ENCODE measurements around the gene NPTX1.

NPTX1 gene

DNA sequence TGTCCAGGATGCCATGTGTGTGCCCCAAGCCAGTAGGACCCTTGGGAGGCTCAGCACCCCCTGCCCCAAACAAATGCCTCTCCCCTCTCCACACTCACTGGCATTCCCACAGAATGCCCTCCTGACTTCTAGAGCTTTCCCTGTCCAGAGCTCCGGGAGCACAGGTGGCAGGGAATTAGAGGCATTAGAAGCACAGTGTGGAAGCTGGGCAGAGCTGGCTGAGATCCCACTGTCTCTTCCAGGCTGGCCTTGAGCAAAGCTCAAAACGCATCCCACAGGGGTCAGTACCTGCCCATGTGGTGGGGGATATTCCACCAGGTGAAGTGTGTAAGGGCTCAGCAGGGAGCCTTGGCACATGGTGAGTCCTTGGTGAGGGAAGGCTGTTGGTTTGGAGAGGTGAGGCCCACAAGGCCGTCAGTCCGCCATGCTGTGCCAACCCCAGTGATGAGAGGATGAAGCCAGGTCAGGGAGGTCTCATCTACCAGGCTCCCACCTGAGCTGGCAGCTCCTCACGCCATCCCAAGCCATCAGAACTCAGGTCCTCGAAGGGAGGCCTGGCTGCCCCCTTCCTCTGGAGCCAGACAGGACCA lies 43.4 kb downstream of the NPTX1 start:
- no peak overlapping the region for H3K4me3 ChIP-seq (ENCODE audit: low read depth, low read length)
- DNase-seq (ENCODE audit: low read depth) = no peak

DNA sequence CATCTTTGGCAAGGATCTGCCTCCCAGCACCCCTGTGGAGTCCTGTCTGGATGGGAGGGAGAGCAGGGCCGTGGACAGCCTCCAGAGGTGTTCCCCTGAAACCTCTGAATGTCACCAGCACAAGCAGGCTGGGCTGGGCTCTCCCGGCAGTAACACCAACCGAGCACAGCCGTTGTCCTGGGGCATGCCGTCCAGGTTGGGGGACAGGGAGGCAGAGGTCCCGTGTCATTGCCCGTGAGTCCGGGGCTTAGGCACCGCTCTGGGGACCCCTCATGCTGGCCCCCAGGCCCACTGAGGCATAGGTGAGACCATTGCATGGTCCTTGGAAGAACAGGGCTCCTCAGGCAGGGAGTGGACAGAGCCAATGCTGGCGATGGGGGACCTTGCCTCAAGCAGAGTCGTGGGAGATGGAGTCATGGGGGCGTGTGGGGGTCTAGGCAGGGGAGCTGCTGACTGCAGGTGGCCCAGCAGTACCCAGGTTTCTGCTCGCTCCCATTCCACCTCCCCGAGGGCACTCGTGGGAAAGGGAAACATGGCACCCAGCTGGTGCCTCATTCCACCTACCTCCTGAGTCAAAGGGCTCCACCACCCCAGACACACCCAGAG lies 44.0 kb downstream of the NPTX1 start:
- no peak overlapping the region for H3K4me3 ChIP-seq (ENCODE audit: low read depth, low read length)
- no peak for DNase-seq (ENCODE audit: low read depth)

- no peak overlapping the region for H3K4me3 ChIP-seq (ENCODE audit: low read depth, low read length)
Measured at GRCh38 chr17:80431246-80432195, 44.9 kb downstream of the NPTX1 start.

GRCh38 chr17:80430446-80431245 lies 45.8 kb downstream of the NPTX1 start:
- H3K4me3 ChIP-seq (ENCODE audit: low read depth, low read length) = no peak overlapping the region
- DNase-seq (ENCODE audit: low read depth) = no peak

More at GRCh38 chr17:80431246-80432195, 44.9 kb downstream of the NPTX1 start:
- DNase-seq (ENCODE audit: low read depth) = no peak

DNA sequence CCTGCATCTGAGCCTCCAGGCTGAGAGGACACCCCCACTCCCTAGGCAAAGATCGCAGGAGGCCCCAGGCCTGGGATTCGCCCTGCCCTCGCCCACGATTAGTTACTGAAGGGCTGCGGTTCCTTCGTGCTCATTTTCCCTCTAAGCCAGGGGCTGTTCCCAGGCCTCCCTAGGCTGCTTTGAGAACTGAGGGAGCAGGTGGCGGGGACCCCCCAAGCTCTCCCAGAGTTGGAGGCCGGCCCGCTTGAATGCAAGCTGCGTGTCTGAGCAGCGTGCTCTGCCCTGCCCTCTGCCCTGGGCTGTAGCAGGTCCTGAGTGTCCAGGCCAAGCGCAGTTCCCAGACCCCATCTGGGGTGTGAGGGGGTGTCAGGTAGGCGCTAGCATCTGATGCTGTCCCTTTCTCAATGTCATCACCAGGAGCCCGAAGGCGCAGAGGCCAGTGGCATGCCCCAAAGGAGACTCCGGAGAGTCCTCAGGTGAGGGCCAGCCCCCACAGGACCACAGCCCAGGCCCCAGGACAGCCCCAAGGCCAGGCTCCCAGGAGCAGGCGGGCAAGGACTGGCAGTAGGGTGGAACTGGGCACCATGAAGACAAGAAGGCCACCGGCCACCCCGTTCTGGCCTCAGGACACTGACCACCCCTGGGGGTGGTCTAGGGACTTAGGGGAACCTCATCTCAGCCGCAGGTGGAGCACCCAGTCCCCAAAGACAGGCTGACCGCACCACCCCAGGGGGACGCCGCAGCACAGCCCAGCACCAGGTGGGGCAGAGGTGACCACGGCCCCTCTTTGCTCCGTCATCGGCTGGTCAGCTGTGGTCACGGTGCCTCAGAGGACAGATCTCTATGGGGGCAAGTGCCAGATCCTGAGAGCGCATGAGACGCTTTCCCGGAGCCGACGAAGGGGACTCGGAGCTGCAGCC lies 46.8 kb downstream of the NPTX1 start:
- no peak for DNase-seq (ENCODE audit: low read depth)
- H3K4me3 ChIP-seq (ENCODE audit: low read depth, low read length) = no peak overlapping the region

GRCh38 chr17:80428796-80429195 lies 47.6 kb downstream of the NPTX1 start:
- no peak overlapping the region for H3K4me3 ChIP-seq (ENCODE audit: low read depth, low read length)
- no peak for DNase-seq (ENCODE audit: low read depth)

DNA sequence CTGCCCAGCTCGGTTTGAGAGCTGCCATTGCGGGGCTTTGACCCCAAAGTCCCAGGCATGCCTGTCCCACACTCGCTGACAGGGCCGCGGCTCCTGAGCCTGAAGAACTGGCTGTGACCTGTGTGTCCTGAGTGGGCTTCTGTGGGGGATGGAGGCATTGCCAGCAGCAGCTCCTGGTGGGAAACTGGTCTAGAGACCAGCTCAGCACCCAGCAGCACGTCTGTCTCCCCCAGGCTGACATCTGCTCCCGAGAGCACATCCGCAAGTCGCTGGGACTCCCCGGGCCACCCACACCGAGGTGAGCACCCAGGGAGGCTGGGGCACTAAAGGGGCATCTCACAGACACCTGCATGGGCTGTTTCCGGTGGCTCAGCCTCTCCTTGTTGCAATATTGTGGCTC lies 48.0 kb downstream of the NPTX1 start:
- DNase-seq (ENCODE audit: low read depth) = no peak
- H3K4me3 ChIP-seq (ENCODE audit: low read depth, low read length) = no peak overlapping the region

- no peak for DNase-seq (ENCODE audit: low read depth)
- H3K4me3 ChIP-seq (ENCODE audit: low read depth, low read length) = no peak overlapping the region
Measured at GRCh38 chr17:80427366-80428282, 48.8 kb downstream of the NPTX1 start.

- no peak overlapping the region for H3K4me3 ChIP-seq (ENCODE audit: low read depth, low read length)
- DNase-seq (ENCODE audit: low read depth) = no peak
Measured at GRCh38 chr17:80426671-80427326, 49.6 kb downstream of the NPTX1 start.

- no peak overlapping the region for H3K4me3 ChIP-seq (ENCODE audit: low read depth, low read length)
- DNase-seq (ENCODE audit: low read depth) = no peak
Measured at GRCh38 chr17:80425835-80426426, 50.5 kb downstream of the NPTX1 start.

DNA sequence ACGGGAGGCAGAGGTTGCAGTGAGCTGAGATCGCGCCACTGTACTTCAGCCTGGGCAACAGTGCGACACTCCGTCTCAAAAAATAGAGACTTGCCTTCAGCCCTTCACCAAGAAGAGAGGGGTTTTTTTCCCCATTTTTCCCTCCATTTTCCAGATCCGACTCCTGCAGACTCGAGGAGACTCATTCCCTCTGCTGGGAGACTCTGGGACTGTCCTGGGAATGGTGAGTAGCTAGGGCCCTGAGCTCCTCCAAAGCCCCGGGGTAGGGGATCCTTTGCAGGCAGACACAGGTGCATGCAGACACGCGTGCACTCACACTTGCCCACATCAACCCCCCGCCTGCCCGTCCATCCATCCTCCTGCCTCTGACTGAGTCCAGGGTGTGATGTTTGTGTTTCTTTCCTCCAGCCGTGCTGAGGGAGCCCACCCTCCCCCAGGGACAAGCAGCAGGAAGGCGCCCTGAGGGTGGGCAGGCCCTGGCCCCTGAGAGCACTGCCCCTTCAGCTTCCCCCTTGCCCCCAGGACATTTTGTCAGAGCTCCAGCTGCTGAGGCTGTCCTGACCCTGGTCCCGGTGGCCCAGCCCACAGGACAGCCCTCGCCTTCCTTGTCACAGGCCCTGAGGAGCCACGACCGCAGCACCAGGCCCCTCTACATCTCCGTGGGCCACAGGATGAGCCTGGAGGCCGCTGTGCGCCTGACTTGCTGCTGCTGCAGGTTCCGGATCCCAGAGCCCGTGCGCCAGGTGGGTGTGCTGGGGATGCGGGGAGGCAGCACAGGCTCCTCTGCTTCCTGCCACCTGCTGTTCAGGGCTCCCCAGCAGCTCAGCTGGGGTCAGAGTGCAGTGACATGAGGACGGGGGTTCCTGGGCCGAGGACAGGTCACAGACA lies 51.3 kb downstream of the NPTX1 start:
- no peak overlapping the region for H3K4me3 ChIP-seq (ENCODE audit: low read depth, low read length)
- DNase-seq (ENCODE audit: low read depth) = no peak

GRCh38 chr17:80424261-80424660 lies 52.1 kb downstream of the NPTX1 start:
- no peak for DNase-seq (ENCODE audit: low read depth)
- no peak overlapping the region for H3K4me3 ChIP-seq (ENCODE audit: low read depth, low read length)

DNA sequence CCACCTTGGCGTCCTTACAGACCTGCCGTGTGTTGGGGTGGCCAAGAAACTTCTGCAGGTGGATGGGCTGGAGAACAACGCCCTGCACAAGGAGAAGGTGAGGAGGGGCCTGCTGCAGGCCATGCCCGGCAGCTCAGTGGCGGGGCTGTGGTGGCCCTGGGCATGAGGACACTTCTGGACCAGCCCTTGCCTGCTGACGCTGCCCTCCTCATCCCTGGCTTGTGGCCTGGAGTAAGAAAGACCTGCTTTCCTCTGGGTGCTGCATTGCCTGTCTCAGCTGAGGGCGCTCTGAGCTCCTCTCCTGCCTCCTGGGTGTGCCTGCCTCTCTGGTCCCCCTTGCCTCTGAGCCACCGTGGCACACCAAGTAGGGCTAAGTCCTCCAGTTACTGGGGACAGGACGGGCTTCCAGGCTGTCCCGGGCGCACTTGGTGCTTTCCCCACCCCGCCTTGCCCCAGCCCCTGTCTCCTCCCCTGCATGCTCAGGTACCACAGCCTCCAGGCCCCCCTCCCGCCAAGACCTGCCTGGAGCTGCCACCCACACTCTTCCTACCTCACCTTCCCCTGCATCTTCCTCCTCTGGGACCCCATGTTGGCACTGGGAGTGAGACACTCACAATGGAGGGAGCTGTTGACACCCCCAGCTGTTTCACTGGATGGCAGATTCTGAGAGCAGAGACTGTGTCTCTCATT lies 52.7 kb downstream of the NPTX1 start:
- no peak for DNase-seq (ENCODE audit: low read depth)
- no peak overlapping the region for H3K4me3 ChIP-seq (ENCODE audit: low read depth, low read length)

GRCh38 chr17:80422981-80423380 lies 53.4 kb downstream of the NPTX1 start:
- no peak overlapping the region for H3K4me3 ChIP-seq (ENCODE audit: low read depth, low read length)
- DNase-seq (ENCODE audit: low read depth) = no peak

- no peak for DNase-seq (ENCODE audit: low read depth)
- no peak overlapping the region for H3K4me3 ChIP-seq (ENCODE audit: low read depth, low read length)
Measured at GRCh38 chr17:80422276-80422675, 54.1 kb downstream of the NPTX1 start.
